Left colon (tissue), 2 donors: Measurements from ENCODE around the gene UVSSA. TPM values are rescaled to one million over a fixed set of nuclear protein-coding genes. Genes with fewer than 3 reads are reported as not detected.
"Not testable (repeated sequence)": the region's sequence is repeated elsewhere in the genome, so short reads cannot be mapped to it uniquely, and the experiment has no call there.

ENCODE experiments used
- ATAC-seq: fragments of 200-7000 bp; cut with Tn5 transposase; one replicate; pipeline ENCODE4 v1.9.1; 2020; ENCODE audit warnings: mild to moderate bottlenecking, moderate library complexity
- DNase-seq, 2 donors: peaks; one replicate each; pipeline ENCODE4 v3.0.0-alpha.2; 2020
- intact Hi-C, 2 donors: fragments of 100-400 bp; cut with DNase I in 1 of 2; cut with micrococcal nuclease in 1 of 2; formaldehyde crosslinking; loops; one replicate each; pipeline versions ENCODE4 v1.11.2 to v1.14.0; 2022; cut with DNase I, micrococcal nuclease
- total RNA-seq, 2 donors: library from RNA; stranded (reverse); fragmentation: NEBNext Ultra II Directional; extraction: Animal tissue kit (Norgen Biotek cat#: 25700); gene quantifications; one replicate each; pipeline ENCODE4 v1.2.1, GENCODE V29; 2021
- donor health status: DM: no; HTN: no; CAD: no.
- donor health status: DM: yes; HTN: yes; CAD: no.

Gene UVSSA
- total RNA-seq, 2 donors from 2014 or later = 26.7 to 33.1 TPM

GRCh38 chr4:1418494-1419285 is 71.7 kb downstream of the UVSSA start:
- ATAC-seq = no peak
- intact Hi-C loops = no loop called here
- DNase-seq = no peak

GRCh38 chr4:1419708-1420107 is 72.7 kb downstream of the UVSSA start:
- intact Hi-C loops = no loop called here
- ATAC-seq = no peak
- no peak for DNase-seq

- intact Hi-C loops = no loop called here
- no peak for ATAC-seq
- DNase-seq = no peak
Measured at GRCh38 chr4:1421657-1422056, 74.6 kb downstream of the UVSSA start.

- intact Hi-C loops = no loop called here
- DNase-seq = no peak
Measured at GRCh38 chr4:1427010-1427409, 80.0 kb downstream of the UVSSA start.

GRCh38 chr4:1443688-1444172 is 96.7 kb downstream of the UVSSA start:
- intact Hi-C loops, DNase-seq, ATAC-seq: not testable (repeated sequence)

More at GRCh38 chr4:1427010-1427409, 80.0 kb downstream of the UVSSA start:
- ATAC-seq = no peak

Other genes starting within 250 kb of the UVSSA start
- gene RNF212, start 233.6 kb upstream of the UVSSA start, total RNA-seq = 1 to 10 TPM; 1.6 to 2.9 TPM
- gene SPON2, start 174.6 kb upstream of the UVSSA start, total RNA-seq = 10 to 100 TPM; 26.6 to 34.3 TPM
- 100 to 1,000 TPM; 156 to 180 TPM for gene CTBP1, start 98.1 kb upstream of the UVSSA start, total RNA-seq
- gene MAEA, start 57.3 kb upstream of the UVSSA start, total RNA-seq = 100 to 1,000 TPM in 1 of 2 donors, 10 to 100 TPM in 1; 88.7 to 101 TPM
- not detected for gene NKX1-1, start 59.2 kb downstream of the UVSSA start, total RNA-seq